Suppressor macrophage treated with lipopolysaccharide for 1 hour (primary cell): ENCODE results near the gene ASCC1.
"Not testable (repeated sequence)": the region's sequence is repeated elsewhere in the genome, so short reads cannot be mapped to it uniquely, and the experiment has no call there.

Source experiments
- DNase-seq, 3 donors: peaks; one replicate each; pipeline ENCODE4 v3.0.0-alpha.2; 2020 to 2022

ASCC1 gene

DNA sequence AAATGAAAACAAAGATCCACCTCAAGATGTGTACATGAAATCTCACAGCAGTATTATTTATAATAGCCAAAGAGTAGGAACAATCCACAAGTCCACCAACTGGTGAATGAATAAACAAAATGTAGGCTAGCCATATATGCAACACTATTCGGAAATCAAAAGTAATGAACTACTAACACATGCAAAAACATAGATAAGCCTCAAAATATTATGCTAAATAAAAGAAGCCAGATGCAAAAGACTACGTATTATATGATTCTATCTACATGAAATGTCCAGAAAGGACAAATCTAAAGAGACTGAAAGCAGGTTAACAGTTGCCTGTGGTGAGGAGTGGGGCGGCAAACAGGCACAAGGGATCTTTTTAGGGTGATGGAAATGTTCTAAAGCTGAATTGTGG lies 49.0 kb downstream of the ASCC1 start:
- DNase-seq, result no peak

DNA sequence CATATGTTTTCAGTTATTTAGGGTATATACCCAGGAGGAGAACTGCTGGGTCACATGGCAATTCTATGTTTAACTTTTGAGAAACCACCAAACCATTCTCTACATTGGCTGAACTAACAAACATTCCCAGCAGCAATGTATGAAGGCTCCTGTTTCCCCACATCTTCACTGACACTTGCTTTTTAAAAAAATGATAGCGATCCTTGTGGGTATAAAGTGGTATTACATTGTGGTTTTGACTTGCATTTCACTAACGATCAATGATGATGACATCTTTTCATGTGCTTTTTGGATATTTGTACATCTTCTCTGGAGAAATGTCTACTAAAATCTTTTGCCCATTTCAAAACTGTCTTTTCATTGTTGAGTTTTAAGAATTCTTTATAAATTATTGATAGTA lies 51.5 kb downstream of the ASCC1 start:
- DNase-seq, result peak; percentile 44 to 79 (median 68)

DNA sequence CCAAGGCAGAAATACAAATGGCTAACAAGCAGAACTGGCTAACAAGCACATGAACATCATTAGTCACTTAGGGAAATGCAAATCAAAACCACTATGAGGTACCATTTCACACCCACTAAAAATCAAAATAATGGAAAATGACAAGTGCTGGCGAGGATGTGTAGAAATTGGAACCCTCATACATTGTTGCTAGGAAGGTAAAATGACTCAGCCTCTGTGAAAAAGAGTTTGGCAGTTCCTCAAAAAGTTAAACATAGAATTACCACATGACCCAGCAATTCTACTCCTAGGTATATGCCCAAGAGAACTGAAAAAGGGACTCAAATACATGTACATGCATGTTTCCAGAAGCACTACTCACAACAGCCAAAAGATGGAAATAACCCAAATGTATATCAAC lies 53.1 kb downstream of the ASCC1 start:
- DNase-seq, result peak; percentile 58 to 90 (median 79)

DNA sequence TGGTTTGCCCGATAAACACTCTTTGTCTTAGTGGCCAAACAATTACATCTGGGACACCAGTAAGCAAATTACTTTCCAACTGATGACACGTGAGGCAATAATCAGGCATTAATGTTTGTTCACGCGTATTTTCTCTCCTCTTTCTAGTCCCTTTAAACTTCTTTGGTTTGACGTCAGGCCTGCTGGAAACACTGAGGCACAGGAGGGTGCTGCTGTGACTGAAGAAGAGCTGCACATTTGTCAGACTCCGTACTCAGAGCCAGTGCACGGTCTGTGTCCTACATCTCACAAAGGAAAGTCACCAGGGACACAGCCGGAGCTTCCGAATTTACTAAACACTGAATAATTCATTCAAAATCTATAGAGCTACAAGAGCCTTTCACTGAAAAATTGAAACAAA lies 57.9 kb downstream of the ASCC1 start:
- DNase-seq, result no peak

DNA sequence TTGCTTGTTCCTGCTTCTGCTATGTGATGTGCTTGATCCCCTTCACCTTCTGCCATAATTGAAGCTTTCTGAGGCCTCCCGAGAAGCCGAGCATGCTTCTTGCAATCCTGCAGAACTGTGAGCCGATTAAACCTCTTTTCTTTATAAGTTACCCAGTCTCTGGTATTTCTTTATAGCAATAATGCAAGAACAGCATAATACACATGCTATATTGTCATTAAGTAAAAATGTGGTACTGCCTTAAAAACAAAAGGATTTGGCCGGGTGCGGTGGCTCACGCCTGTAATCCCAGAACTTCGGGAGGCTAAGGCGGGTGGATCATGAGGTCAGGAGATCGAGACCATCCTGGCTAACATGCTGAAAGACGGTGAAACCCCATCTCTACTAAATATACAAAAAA lies 59.9 kb downstream of the ASCC1 start:
- no peak for DNase-seq

DNA sequence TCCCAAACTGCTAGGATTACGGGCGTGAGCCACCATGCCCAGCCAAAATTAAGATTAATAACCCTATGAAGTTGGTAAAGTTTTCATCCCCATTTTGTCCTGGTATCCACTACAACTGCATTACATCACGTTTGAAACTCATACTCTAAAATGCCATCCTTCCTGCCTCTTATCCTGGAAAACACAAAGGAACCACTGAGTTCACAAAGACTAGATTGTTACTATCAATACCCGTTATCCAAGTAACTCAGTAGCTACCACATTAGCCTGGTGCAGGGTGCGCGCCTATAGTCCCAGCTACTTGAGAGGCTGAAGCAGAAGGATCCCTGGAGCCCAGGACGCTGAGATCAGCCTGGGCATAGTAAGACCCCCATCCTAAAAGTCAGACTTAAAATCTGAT lies 63.8 kb downstream of the ASCC1 start:
- no peak for DNase-seq

DNA sequence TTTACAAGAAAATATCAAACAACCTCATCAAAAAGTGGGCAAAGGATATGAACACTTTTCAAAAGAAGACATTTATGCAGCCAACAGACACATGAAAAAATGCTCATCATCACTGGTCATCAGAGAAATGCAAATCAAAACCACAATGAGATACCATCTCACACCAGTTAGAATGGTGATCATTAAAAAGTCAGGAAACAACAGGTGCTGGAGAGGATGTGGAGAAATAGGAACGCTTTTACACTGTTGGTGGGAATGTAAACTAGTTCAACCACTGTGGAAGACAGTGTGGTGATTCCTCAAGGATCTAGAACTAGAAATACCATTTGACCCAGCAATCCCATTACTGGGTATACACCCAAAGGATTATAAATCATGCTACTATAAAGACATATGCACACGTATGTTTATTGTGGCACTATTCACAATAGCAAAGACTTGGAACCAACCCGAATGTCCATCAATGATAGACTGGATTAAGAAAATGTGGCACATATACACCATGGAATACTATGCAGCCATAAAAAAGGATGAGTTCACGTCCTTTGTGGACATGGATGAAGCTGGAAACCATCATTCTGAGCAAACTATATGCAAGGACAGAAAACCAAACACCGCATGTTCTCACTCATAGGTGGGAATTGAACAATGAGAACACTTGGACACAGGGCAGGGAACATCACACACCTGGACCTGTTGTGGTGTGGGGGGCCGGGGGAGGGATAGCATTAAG lies 65.2 kb downstream of the ASCC1 start:
- not testable (repeated sequence) for DNase-seq

DNA sequence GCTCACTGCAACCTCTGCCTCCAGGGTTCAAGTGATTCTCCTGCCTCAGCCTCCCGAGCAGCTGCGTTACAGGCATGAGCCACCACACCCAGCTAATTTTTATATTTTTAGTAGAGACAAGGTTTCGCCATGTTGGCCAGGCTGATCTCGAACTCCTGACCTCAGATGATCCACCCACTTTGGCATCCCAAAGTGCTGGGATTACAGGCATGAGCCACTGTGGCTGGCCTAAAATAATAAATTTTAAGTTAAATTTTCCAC lies 68.8 kb downstream of the ASCC1 start:
- DNase-seq, result not testable (repeated sequence)

DNA sequence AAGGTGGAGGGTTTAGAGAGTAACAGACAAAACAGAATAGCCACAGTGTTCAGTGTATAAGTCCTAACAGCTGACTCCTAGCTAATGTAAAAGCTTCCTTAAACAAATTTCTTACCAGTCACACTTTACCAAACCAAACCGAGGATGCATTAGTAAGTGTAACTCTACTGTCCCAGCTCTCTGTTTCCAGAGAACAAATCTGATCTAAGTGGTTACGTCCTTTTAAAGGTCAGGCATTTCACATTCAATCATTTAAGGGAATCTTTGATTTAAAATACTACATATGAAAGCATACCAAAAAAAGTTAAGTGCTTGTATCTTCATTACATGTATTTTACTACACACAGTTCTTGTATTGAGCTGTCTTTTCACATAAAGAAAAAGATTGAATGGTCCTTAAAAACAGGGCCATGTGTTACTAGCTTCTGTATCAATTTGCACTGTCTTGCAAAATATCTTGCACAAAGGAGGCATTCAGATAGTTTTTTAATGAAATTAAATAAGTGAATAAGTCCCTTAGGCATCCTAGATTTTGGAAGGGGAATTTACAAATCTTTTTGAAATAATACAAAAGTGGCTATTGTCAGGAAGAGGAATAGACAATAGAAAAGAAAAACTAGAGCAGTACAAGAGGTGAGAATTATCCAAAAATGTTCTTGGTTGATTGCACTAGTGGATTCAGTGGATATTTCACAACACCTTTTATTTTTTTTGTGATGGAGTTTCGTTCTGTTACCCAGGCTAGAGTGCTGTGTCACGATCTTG lies 69.3 kb downstream of the ASCC1 start:
- no peak for DNase-seq

DNA sequence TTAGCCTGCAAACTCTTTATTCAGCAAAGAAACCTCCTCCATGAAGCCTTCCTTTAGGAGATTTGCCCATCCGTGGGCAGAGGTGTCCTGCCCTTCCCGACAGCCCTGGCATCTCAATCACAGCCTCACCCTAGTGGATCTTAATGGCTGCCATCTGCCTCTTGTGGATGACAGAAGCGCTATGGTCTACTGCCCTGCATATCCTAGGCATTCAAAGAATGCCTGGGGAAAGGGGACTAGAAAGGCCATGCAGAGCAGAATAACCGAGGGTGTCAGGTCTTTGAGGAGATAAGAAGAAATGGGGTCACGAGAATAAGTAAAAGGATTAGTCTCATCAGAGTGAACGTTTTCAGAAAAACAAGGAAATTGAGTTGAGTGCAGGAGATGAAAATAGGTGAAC lies 70.0 kb downstream of the ASCC1 start:
- no peak for DNase-seq

DNA sequence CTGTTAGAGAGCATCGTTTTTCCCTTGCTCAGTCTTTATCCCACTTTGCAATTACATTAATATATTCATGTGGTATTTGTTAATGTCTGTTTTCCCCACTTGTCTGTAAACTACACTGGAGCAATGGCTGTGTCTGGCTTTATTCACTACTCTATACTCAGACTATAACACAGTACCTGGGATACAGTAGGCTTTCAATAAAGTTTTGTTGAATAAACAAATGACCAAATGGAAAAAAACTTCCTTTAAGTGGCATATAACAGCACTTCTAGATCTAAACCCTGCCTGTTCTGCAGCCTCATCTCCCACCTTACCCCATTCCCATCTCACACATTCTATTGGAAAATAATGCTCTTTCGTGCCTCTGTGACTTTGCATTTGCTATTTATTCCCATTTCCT lies 70.4 kb downstream of the ASCC1 start:
- DNase-seq, result no peak

DNA sequence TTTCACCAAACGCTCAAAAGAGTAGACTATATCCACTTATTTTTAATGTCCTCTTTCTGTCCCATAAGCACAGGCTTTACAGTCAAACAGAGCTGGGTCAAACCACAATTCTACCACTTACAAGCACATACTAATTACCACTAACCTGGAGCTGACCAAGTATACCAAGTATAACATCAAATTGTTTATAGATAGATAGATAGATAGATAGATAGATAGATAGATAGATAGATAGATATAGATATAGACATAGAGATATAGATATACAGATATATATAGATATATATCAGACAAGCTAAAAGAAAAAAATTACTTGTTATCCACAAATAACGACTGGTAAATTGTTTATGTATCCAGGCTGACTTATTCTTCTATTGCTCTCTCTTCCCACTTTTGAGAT lies 75.2 kb downstream of the ASCC1 start:
- DNase-seq, result no peak

DNA sequence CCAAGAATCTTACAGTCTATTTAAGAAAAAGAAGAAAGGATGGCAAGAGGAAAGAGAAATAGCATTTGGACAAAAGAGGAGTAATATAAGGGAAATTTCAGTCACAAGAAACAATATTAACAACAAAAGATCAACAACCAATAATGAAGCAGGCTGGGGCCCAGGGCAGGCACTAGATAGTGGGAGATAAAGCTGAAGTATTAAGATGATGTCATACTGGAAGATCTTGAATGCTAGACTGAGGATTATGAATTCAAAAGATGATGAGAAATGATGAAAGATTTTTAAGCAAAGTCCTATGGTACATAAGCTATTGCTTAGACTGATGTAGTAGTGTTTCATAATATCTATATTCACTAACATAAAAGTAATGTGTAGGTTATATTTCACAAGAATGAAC lies 75.9 kb downstream of the ASCC1 start:
- no peak for DNase-seq

DNA sequence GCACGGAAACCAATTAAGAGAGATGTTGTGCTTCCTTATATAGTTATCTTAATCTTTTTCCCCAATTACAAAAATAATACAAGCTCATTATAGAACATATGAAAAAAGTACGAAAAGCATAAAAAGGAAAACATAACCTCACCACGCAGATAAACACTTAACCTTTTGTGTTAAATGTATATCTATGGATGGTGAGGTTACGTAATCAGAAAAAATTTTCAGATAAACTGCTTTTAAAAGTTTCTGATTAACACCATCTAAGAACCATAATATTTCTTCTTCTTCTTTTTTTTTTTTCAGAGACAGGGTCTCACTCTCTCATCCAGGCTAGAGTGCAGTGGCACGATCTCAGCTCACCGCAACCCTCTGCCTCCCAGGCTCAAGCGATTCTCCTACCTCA lies 78.5 kb downstream of the ASCC1 start:
- no peak for DNase-seq

DNA sequence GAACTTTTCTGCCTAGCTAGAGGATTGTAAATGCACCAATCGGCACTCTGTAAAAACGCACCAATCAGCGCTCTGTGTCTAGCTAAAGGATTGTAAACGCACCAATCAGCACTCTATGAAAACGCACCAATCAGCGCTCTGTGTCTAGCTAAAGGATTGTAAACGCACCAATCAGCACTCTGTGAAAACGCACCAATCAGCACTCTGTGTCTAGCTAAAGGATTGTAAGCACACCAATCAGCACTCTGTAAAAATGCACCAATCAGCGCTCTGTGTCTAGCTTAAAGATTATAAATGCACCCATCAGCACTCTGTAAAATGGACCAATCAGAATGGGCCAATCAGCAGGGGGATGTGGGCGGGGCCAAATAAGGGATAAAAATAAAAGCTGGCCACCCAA lies 79.9 kb downstream of the ASCC1 start:
- DNase-seq, result not testable (repeated sequence)

DNA sequence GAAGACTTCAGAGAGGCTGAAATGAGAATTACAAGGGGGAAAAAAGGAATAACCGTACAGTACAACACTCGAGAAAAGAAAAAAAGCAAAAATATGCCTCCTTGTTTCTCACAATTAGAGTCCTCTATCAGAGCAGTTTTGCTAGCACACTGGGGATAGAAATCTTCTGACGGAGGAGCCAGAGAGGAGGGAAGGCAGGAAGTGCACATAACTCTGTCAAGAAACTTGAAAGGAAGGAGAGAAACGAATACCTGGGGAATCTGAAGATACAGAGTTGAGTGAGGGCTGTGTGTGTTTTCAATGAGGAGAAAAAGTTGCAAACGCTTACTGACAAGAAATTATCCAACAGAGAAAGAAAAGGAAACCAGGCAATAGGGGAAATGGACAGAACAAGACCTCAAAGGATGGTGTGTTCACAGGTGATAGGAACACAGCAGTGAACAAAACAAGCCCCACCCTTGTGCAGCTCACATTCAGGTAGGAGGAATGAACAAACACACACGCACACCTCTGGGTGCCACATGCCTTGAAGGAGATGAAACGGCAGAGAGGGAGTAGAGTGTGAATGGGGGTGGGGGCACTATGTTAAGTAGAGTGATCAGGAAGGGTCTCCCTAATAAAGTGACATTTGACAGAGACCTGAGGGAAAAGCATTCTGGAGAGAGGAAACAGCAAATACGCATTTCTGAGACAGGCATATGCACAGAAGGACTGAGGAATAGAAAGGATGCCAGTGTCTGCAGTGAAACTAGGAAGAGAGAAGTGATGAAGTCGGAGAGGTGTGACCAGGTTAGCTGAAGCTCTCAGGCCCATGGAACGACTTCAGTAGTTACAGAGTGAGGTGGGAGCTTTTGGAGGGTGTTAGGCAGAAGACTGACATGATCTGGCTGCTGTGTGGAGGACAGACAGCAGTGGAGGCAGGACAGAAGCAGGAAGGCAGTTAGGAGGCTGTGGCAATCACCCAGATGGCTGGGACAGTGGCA lies 81.0 kb downstream of the ASCC1 start:
- DNase-seq, result no peak

DNA sequence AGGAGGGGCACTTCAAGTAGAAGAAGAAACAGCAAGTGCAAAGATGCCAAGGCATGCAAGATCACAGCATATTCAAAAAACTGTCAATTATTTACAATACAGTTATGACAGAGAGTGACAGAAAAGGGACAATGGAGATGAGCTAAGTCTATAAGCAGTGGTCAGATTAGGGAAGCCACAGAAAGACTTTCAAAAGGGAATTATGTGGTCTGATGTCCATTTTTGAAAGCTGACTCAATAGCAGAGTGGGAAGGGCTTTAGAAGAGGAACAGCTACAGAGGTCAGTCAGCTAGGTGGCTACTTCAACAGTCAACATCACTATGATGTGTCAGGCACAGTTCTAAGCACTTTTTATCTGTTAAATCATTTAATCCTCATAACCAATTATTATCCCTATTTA lies 82.6 kb downstream of the ASCC1 start:
- DNase-seq, result peak; percentile 80 to 94 (median 92)

DNA sequence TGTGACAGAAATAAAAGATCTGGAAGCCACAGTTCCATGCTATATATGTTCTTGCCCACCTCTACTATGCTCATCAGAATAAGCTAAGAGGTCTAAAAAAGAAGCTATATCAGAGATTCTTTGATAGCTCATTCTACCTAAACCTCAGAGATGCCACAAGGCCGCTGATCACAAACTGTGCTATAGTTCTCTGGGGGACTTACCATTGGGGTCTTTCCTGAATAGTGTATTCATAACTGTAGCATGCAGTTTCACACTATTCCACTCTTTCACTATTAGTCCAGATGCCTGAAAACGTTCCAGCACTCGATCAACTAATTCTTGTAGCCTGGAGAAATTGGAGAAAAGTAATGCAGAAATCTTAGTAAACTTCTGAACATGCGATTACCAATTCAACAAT lies 83.2 kb downstream of the ASCC1 start:
- no peak for DNase-seq

DNA sequence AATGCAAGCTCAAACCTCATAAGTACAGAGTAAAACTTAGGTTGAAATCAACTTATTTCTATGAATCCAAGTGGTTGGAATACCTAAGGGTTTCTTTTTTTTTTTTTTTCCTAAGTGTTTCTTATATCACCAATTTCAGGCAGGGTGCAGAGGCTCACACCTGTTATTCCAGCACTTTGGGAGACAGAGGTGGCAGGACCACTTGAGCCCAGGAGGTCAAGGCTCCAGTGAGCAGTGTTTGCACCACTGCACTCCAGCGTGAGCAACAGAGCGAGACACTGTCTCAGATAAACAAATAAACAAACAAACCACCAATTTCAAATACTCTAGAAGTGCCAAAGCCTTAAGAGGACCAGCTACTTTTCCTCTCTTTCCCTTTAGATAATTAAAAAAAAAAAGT lies 88.5 kb downstream of the ASCC1 start:
- no peak for DNase-seq

DNA sequence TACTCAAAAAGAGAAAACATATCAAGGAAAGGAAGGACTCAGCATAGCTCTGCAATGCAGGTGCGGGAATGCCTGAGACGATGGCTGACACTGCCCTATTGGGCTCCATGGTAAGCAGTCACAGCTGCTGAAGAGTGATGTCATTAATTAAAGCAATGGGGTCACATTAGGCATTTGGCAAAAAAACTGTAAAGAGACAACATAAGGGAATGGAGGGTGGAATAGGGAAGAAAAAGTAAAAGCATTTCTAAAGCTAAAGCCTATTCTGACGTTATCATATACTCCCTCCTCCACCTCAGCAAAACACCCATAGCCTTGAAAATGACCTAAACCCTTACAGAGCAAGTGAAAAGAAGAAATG lies 89.2 kb downstream of the ASCC1 start:
- DNase-seq, result no peak

DNA sequence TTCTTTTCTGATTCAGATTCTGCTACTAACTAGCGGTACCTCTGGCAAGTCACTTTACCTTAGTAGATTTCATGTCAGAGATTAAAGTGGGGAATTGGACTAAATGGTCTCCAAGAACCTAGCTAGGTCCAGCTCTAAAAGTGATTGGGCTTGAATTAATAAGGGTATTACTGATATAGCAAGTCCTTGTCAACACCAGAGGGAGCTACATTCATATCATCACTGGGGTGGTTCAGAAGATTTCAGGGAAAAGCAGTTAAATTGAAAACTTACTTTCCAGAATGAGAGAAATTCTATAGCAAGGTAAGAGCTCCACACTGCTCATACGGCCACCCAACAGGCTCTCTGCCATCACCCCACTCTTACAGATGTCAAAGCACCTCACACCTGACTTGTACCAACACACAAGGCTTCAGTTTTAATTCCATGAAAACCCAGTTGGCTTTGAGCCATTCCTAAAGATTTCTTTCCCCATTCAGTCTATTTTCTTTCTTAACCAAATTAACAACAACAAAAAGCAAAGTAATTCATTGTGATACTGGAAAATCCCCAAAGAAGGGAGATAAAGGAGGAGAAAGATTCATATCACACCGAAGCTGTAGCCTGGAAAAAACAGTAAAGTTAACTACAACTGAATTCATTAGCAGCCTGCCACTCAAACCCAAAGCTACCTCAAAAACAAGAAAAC lies 89.7 kb downstream of the ASCC1 start:
- peak; percentile 56 to 68 (median 65) for DNase-seq

DNA sequence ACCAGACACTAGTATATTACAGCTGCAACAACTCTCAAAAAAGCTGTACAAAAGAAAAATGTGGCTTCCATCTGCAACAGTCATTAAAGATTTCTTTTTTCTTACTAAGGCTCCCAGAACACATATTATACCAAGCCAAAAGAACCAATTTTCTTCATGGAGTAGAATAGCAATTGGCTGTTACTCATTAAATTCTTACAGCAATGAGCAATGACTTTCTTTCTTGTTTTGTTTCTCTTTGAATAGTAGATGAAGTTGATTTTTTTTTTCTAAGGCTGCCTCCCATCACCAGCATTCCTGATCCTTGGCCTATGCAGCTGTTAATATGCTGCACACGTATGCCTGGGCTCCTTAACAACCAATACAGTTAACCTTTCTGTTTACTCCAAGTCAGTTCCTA lies 91.1 kb downstream of the ASCC1 start:
- no peak for DNase-seq

DNA sequence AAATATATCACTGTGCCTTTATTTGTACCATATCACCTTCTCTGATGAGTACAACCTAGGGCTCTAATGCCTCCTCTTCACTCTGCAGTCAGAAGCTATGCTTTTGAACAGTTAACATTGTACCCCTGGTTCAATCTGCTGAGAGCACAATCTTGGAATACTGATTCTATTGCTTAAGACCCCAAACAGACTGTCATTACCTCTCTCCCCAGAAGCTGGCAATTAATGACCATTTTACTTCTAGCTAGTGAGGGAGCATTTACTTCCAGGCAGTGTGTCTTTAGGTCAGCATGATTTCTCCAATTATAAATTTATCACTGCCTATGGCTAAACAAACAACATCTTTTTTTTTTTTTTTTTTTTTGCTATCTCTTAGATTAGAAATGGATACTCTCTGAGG lies 91.7 kb downstream of the ASCC1 start:
- DNase-seq, result no peak
